Mucosa of descending colon (tissue), 3 donors: Measurements from ENCODE around the gene CTSW. TPM values are rescaled to one million over a fixed set of nuclear protein-coding genes. Genes with fewer than 3 reads are reported as not detected.

Experiments
- ATAC-seq: fragments of 200-7000 bp; cut with Tn5 transposase; one replicate; pipeline ENCODE4 v1.9.1; 2020; ENCODE audit warnings: mild to moderate bottlenecking, moderate library complexity
- DNase-seq, 3 donors: peaks; one replicate each; pipeline ENCODE4 v3.0.0-alpha.2; 2020
- H3K36me3 ChIP-seq: fragments of 200-600 bp; one replicate; pipeline ENCODE4 v1.8.0; 2021; ENCODE audit warnings: low read depth, mild to moderate bottlenecking
- H3K4me1 ChIP-seq: fragments of 200-600 bp; one replicate; pipeline ENCODE4 v1.8.0; 2021; ENCODE audit warnings: low read depth, mild to moderate bottlenecking
- H3K4me3 ChIP-seq: fragments of 200-600 bp; one replicate; pipeline ENCODE4 v1.8.0; 2021; ENCODE audit warnings: mild to moderate bottlenecking
- H3K9me3 ChIP-seq: fragments of 200-600 bp; one replicate; pipeline ENCODE4 v1.8.0; 2021; ENCODE audit warnings: mild to moderate bottlenecking
- CTCF ChIP-seq: fragments of 200-600 bp; IDR thresholded peaks from one replicate; pipeline ENCODE4 v1.8.0; 2022; ENCODE audit warnings: antibody characterized with exemption, mild to moderate bottlenecking
- intact Hi-C, 2 donors: fragments of 100-400 bp; cut with DNase I in 1 of 2; cut with micrococcal nuclease in 1 of 2; formaldehyde crosslinking; loops; one replicate each; pipeline versions ENCODE4 v1.11.0 to v1.11.1; 2022; cut with DNase I, micrococcal nuclease
- total RNA-seq, 3 donors: library from RNA; stranded (reverse); fragmentation: NEBNext Ultra II Directional in 2 of 3; extraction: Animal tissue kit (Norgen Biotek cat#: 25700) in 2 of 3; gene quantifications; one replicate each; pipeline versions ENCODE4 v1.2.1 to v1.2.4, GENCODE V29; 2021 to 2023
- donor health status: DM: no; HTN: no; CAD: no; lungs with moderate emphysema.
- donor health status: DM: no; HTN: no; CAD: no.
- donor health status: DM: no; HTN: yes; CAD: no.

The CTSW gene
- total RNA-seq, 3 donors from 2014 or later = 1.2 to 3.2 (median 2.8) TPM

- Histone ChIP-seq H3K4me3 (no peak within 1 kb of the TSS), H3K36me3 (no peaks in the 10 kb centered on the region), H3K4me1 (peaks cover 16% of the 10 kb centered on the region), H3K9me3 (no peaks in the 10 kb centered on the region)
- DNase-seq (peak; percentile 96 to 97 (median 96)), ATAC-seq (peak; percentile 96)
- intact Hi-C loops = no loop called here
- TF ChIP-seq CTCF = no peak
These were observed 20.7 kb downstream of the CTSW start, which contains the start of gene FOSL1 for GRCh38 chr11:65900125-65900898. Gene FOSL1, minus strand, starts transcription at chr11:65900388. Its CDS starts 49 bp downstream, at chr11:65900339.

- no peak for DNase-seq
- intact Hi-C loops = no loop called here
- no peak for TF ChIP-seq CTCF
- Histone ChIP-seq H3K9me3 (no peaks in the 10 kb centered on the region), H3K36me3 (no peaks in the 10 kb centered on the region), H3K4me1 (peaks cover 16% of the 10 kb centered on the region), H3K4me3 (no peak overlapping the region)
- ATAC-seq = no peak
These were observed 21.2 kb downstream of the CTSW start for GRCh38 chr11:65900899-65901180.

GRCh38 chr11:65903068-65903481, 23.4 kb downstream of the CTSW start:
- no peak for TF ChIP-seq CTCF
- no peak for DNase-seq
- Histone ChIP-seq H3K36me3 (no peaks in the 10 kb centered on the region), H3K4me3 (no peak overlapping the region), H3K9me3 (no peaks in the 10 kb centered on the region), H3K4me1 (peaks cover 16% of the 10 kb centered on the region)
- intact Hi-C loops = no loop called here
- ATAC-seq = no peak

- no peak overlapping the region for H3K4me3 ChIP-seq
- intact Hi-C loops = no loop called here
- H3K36me3 ChIP-seq = no peaks in the 10 kb centered on the region
- ATAC-seq (no peak), DNase-seq (no peak)
- peaks cover 16% of the 10 kb centered on the region for H3K4me1 ChIP-seq
- no peaks in the 10 kb centered on the region for H3K9me3 ChIP-seq
- TF ChIP-seq CTCF = no peak
These were observed 24.1 kb downstream of the CTSW start for GRCh38 chr11:65903715-65904114.

- TF ChIP-seq CTCF = no peak
- no peaks in the 10 kb centered on the region for H3K9me3 ChIP-seq
These were observed 27.0 kb downstream of the CTSW start for GRCh38 chr11:65906602-65907001.

More at GRCh38 chr11:65906602-65907001, 27.0 kb downstream of the CTSW start:
- Histone ChIP-seq H3K36me3 (no peaks in the 10 kb centered on the region), H3K4me1 (peaks cover 1% of the 10 kb centered on the region), H3K4me3 (no peak overlapping the region)
- intact Hi-C loops = no loop called here
- ATAC-seq (no peak), DNase-seq (no peak)
